Loucy (cell line): Measurements from ENCODE around the gene NOX5.

ENCODE experiments used
- H2AFZ ChIP-seq: fragments of 200-600 bp; sonication (generic); 2 replicates; pipeline ENCODE4 v1.6.0; 2016; ENCODE audit warnings: antibody characterized with exemption, mild to moderate bottlenecking, low read length, moderate library complexity
- H3F3A ChIP-seq: fragments of 200-600 bp; 2 replicates; pipeline ENCODE4 v1.6.0; 2016; ENCODE audit warnings: antibody characterized with exemption, low read depth, mild to moderate bottlenecking
- H3K27me3 ChIP-seq: fragments of 200-600 bp; sonication (generic); 2 replicates; pipeline ENCODE4 v1.6.1; 2014; ENCODE audit warnings: low read length, mild to moderate bottlenecking; ENCODE audit not compliant: insufficient read depth, poor library complexity, severe bottlenecking
- H3K36me3 ChIP-seq: fragments of 200-600 bp; sonication (generic); 2 replicates; pipeline ENCODE4 v1.6.1; 2016; ENCODE audit warnings: low read length; ENCODE audit not compliant: insufficient read depth
- H3K4me1 ChIP-seq: fragments of 200-600 bp; sonication (generic); 2 replicates; pipeline ENCODE4 v1.5.1; 2014; ENCODE audit warnings: low read length, mild to moderate bottlenecking; ENCODE audit not compliant: insufficient read depth, poor library complexity, severe bottlenecking
- H3K4me2 ChIP-seq: fragments of 200-600 bp; sonication (generic); 2 replicates; pipeline ENCODE4 v1.6.0; 2014; ENCODE audit warnings: antibody characterized with exemption, low read length, low read depth, mild to moderate bottlenecking; ENCODE audit not compliant: poor library complexity, severe bottlenecking
- H3K4me3 ChIP-seq: fragments of 200-600 bp; sonication (generic); 2 replicates; pipeline ENCODE4 v1.5.1; 2014; ENCODE audit warnings: low read length, mild to moderate bottlenecking, mixed read lengths; ENCODE audit not compliant: poor library complexity, severe bottlenecking
- H3K79me2 ChIP-seq: fragments of 200-600 bp; sonication (generic); 2 replicates; pipeline ENCODE4 v1.6.1; 2014; ENCODE audit warnings: low read length; ENCODE audit not compliant: insufficient read depth
- H3K9ac ChIP-seq: fragments of 200-600 bp; sonication (generic); 2 replicates; pipeline ENCODE4 v1.6.0; 2014; ENCODE audit warnings: mild to moderate bottlenecking, low read depth, low read length, moderate library complexity; ENCODE audit not compliant: poor library complexity, severe bottlenecking
- H3K9me2 ChIP-seq: fragments of 200-600 bp; sonication (generic); replicated peaks from 2 replicates; pipeline ENCODE4 v1.6.1; 2016; ENCODE audit warnings: low read depth, low read length, mixed read lengths
- H3K9me3 ChIP-seq: fragments of 200-600 bp; sonication (generic); 2 replicates; pipeline ENCODE4 v1.6.1; 2014; ENCODE audit warnings: mild to moderate bottlenecking, antibody characterized with exemption, low read length, low read depth; ENCODE audit not compliant: insufficient read depth
- H4K20me1 ChIP-seq: fragments of 200-600 bp; sonication (generic); 2 replicates; pipeline ENCODE4 v1.6.0; 2014; ENCODE audit warnings: antibody characterized with exemption, low read length, mild to moderate bottlenecking; ENCODE audit not compliant: insufficient read depth, poor library complexity, severe bottlenecking
- CTCF ChIP-seq: fragments of 200-600 bp; sonication (generic); conservative IDR thresholded peaks from 2 replicates; pipeline ENCODE4 v1.5.1; 2014; ENCODE audit warnings: mild to moderate bottlenecking, antibody characterized with exemption, low read length
- EZH2phosphoT487 ChIP-seq: fragments of 200-600 bp; IDR thresholded peaks from 2 replicates; pipeline ENCODE4 v1.6.1; 2018; ENCODE audit warnings: antibody characterized with exemption, mild to moderate bottlenecking, moderate library complexity, borderline replicate concordance

The NOX5 gene

DNA sequence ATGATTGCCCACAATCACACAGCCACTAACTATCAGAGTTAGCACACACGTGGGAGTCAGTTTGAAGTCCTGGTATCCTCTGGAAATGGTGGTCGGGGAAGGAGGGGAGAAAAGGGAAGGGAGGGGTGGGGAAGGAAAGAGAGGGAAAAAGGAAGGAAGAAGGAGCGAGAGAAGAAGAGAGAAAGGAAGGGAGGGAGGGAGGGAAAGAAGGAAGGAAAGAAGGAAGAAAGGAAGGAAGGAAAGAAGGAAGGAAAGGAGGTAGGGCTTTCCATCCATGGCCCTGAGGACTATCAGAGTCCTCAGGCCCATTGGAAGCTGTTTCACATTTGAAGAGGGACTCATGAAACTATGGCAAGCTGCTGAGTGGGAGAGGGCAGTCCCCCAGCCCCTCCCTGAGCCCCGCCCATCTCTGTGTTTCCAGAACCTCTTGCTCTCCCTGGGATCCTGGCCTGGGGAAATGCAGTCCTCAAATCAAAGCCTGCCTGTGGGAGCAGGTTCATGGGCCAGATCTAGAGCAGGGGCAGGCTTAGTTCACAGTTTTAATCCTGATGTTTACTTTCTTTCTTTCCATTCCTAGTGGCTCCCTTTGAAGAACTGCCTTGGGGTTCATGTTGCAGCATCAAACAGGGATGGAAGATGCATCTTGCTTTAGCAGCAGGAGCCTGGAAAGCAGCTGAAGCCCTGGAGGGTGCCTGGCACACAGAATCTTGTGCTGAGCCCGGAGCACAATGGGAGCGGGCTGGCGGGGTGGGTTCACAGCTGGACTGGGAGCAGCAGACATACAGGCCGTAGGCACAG is 79.8 kb downstream of the NOX5 start:
- H3K4me2 ChIP-seq = no peak overlapping the region
- H3K27me3 ChIP-seq = peaks cover 50% of the 10 kb centered on the region
- H3K4me3 ChIP-seq = no peak overlapping the region
- H4K20me1 ChIP-seq = no peaks in the 10 kb centered on the region
- H3K9me2 ChIP-seq = no peaks in the 10 kb centered on the region
- no peaks in the 10 kb centered on the region for H3K9me3 ChIP-seq
- no peak for TF ChIP-seq CTCF
- no peak for TF ChIP-seq EZH2phosphoT487
- H3K4me1 ChIP-seq = no peaks in the 10 kb centered on the region
- H3K36me3 ChIP-seq = no peaks in the 10 kb centered on the region
- H3K9ac ChIP-seq = no peak overlapping the region
- H3K79me2 ChIP-seq = no peaks in the 10 kb centered on the region
- H2AFZ ChIP-seq = no peak overlapping the region
- H3F3A ChIP-seq = no peaks in the 10 kb centered on the region

- Histone ChIP-seq H3K9ac (no peak overlapping the region), H3K4me1 (no peaks in the 10 kb centered on the region), H3K4me2 (no peak overlapping the region), H2AFZ (no peak overlapping the region), H3K79me2 (no peaks in the 10 kb centered on the region), H3K36me3 (no peaks in the 10 kb centered on the region), H3K9me3 (no peaks in the 10 kb centered on the region), H3K27me3 (peaks cover 60% of the 10 kb centered on the region), H4K20me1 (no peaks in the 10 kb centered on the region), H3K4me3 (no peak overlapping the region), H3K9me2 (no peaks in the 10 kb centered on the region), H3F3A (no peaks in the 10 kb centered on the region)
- TF ChIP-seq CTCF = no peak
- no peak for TF ChIP-seq EZH2phosphoT487
Observed at GRCh38 chr15:69095274-69095673, 80.8 kb downstream of the NOX5 start.

DNA sequence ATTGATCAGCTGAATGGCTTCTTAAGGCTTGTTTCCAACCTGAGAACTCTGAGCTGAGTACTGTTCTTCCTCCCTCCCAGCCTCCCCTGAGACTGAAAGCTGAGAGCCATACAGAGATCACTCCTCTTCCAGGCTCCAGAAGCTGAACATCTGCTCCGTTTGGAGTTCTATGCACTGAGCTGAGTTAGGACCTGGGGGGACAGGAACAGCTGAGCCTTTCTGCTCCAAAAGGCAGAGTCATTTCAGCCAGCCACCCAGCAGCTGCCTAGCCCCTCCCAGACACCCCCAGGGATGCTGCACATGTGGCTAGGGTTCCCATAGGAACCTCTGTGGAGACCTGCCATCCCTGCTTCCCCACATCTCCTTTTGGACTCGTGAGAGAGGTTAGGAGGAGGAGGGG is 81.7 kb downstream of the NOX5 start:
- no peaks in the 10 kb centered on the region for H3K9me2 ChIP-seq
- H3K4me2 ChIP-seq = no peak overlapping the region
- TF ChIP-seq EZH2phosphoT487 = no peak
- no peak for TF ChIP-seq CTCF

More for the DNA sequence above, 81.7 kb downstream of the NOX5 start:
- no peaks in the 10 kb centered on the region for H4K20me1 ChIP-seq
- H3K4me1 ChIP-seq = no peaks in the 10 kb centered on the region
- H3K9me3 ChIP-seq = no peaks in the 10 kb centered on the region
- H3K79me2 ChIP-seq = no peaks in the 10 kb centered on the region
- H3K9ac ChIP-seq = no peak overlapping the region
- no peaks in the 10 kb centered on the region for H3K36me3 ChIP-seq
- H3K4me3 ChIP-seq = no peak overlapping the region
- peaks cover 69% of the 10 kb centered on the region for H3K27me3 ChIP-seq
- H2AFZ ChIP-seq = no peak overlapping the region
- no peaks in the 10 kb centered on the region for H3F3A ChIP-seq
